ENCODE results near the gene KLK3. TPM values are rescaled to one million over a fixed set of nuclear protein-coding genes. Genes with fewer than 3 reads are reported as not detected.

The KLK3 gene
- not detected for total RNA-seq (2021; ENCODE audit: unreplicated experiment)
- polyA plus RNA-seq (2012): 0.07 TPM in 1 of 2 replicates, not detected in the other
- percentile 23 among the genes with signal in this experiment for Bru-seq, nascent RNA
- percentile 28 among the genes with signal in this experiment for BruChase-seq, experiment 1, labeled RNA remaining after a 6-hour chase
- BruChase-seq, experiment 2, labeled RNA remaining after a 2-hour chase: percentile 25 among the genes with signal in this experiment
- long read RNA-seq: 0 reads

DNA sequence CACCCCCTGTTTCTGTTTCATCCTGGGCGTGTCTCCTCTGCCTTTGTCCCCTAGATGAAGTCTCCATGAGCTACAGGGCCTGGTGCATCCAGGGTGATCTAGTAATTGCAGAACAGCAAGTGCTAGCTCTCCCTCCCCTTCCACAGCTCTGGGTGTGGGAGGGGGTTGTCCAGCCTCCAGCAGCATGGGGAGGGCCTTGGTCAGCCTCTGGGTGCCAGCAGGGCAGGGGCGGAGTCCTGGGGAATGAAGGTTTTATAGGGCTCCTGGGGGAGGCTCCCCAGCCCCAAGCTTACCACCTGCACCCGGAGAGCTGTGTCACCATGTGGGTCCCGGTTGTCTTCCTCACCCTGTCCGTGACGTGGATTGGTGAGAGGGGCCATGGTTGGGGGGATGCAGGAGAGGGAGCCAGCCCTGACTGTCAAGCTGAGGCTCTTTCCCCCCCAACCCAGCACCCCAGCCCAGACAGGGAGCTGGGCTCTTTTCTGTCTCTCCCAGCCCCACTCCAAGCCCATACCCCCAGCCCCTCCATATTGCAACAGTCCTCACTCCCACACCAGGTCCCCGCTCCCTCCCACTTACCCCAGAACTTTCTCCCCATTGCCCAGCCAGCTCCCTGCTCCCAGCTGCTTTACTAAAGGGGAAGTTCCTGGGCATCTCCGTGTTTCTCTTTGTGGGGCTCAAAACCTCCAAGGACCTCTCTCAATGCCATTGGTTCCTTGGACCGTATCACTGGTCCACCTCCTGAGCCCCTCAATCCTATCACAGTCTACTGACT, at the start of gene KLK3:
Gene KLK3 (plus strand): TSS at position 280 of the 775 bp plus-strand sequence. CDS start 41 bp downstream, at position 321.
- RAD21 ChIA-PET (ENCODE audit: low non-redundant PET in 1 of 2, low total read pairs in 2 of 2, uncharacterized antibody in 2 of 2, unreplicated experiment in 2 of 2): no interaction called here
- intact Hi-C loops (cut with micrococcal nuclease): no loop called here

More for the DNA sequence above, at the start of gene KLK3:
- CTCF ChIA-PET: no interaction called here
- no peaks in the 10 kb centered on the region for H3K4me1 ChIP-seq (ENCODE audit: control insufficient read depth in 1 of 2, insufficient read depth in 2 of 2, low read length in 2 of 2)
- BruUV-seq (replicated peaks): no TSS peak
- no peak for TF ChIP-seq JUND (IDR thresholded peaks at IDR 0.05)
- no peak for TF ChIP-seq ELF1 (IDR thresholded peaks at IDR 0.05; ENCODE audit: borderline replicate concordance, low read depth)
- TF ChIP-seq TCF7L2 (IDR thresholded peaks at IDR 0.05; ENCODE audit: borderline replicate concordance, extremely low read depth, insufficient read depth, insufficient read length): no peak
- TF ChIP-seq POLR2AphosphoS5 (IDR thresholded peaks at IDR 0.05; ENCODE audit: low read depth, low read length): no peak
- no peak for TF ChIP-seq POLR2A (IDR thresholded peaks at IDR 0.05; ENCODE audit: borderline replicate concordance, extremely low read depth, insufficient read depth, insufficient read length)
- TF ChIP-seq, protein P1, sequence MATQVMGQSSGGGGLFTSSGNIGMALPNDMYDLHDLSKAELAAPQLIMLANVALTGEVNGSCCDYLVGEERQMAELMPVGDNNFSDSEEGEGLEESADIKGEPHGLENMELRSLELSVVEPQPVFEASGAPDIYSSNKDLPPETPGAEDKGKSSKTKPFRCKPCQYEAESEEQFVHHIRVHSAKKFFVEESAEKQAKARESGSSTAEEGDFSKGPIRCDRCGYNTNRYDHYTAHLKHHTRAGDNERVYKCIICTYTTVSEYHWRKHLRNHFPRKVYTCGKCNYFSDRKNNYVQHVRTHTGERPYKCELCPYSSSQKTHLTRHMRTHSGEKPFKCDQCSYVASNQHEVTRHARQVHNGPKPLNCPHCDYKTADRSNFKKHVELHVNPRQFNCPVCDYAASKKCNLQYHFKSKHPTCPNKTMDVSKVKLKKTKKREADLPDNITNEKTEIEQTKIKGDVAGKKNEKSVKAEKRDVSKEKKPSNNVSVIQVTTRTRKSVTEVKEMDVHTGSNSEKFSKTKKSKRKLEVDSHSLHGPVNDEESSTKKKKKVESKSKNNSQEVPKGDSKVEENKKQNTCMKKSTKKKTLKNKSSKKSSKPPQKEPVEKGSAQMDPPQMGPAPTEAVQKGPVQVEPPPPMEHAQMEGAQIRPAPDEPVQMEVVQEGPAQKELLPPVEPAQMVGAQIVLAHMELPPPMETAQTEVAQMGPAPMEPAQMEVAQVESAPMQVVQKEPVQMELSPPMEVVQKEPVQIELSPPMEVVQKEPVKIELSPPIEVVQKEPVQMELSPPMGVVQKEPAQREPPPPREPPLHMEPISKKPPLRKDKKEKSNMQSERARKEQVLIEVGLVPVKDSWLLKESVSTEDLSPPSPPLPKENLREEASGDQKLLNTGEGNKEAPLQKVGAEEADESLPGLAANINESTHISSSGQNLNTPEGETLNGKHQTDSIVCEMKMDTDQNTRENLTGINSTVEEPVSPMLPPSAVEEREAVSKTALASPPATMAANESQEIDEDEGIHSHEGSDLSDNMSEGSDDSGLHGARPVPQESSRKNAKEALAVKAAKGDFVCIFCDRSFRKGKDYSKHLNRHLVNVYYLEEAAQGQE (IDR thresholded peaks at IDR 0.05; ENCODE audit: low read depth): no peak
- no peak for TF ChIP-seq EGR1 (IDR thresholded peaks at IDR 0.05; ENCODE audit: low read depth)
- no peak for TF ChIP-seq EZH2 (IDR thresholded peaks at IDR 0.05)
- no peak for TF ChIP-seq FOSL1 (IDR thresholded peaks at IDR 0.05; ENCODE audit: low read depth)
- TF ChIP-seq SIN3A (IDR thresholded peaks at IDR 0.05; ENCODE audit: low read depth): no peak
- TF ChIP-seq, protein P2, sequence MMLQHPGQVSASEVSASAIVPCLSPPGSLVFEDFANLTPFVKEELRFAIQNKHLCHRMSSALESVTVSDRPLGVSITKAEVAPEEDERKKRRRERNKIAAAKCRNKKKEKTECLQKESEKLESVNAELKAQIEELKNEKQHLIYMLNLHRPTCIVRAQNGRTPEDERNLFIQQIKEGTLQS (IDR thresholded peaks at IDR 0.05): no peak
- TF ChIP-seq, protein P3, sequence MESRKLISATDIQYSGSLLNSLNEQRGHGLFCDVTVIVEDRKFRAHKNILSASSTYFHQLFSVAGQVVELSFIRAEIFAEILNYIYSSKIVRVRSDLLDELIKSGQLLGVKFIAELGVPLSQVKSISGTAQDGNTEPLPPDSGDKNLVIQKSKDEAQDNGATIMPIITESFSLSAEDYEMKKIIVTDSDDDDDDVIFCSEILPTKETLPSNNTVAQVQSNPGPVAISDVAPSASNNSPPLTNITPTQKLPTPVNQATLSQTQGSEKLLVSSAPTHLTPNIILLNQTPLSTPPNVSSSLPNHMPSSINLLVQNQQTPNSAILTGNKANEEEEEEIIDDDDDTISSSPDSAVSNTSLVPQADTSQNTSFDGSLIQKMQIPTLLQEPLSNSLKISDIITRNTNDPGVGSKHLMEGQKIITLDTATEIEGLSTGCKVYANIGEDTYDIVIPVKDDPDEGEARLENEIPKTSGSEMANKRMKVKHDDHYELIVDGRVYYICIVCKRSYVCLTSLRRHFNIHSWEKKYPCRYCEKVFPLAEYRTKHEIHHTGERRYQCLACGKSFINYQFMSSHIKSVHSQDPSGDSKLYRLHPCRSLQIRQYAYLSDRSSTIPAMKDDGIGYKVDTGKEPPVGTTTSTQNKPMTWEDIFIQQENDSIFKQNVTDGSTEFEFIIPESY (IDR thresholded peaks at IDR 0.05; ENCODE audit: extremely low read depth, insufficient replicate concordance, low read length): no peak
- no peak within 1 kb of the TSS for H3K4me2 ChIP-seq (ENCODE audit: low read length)
- peaks cover 22% of the 10 kb centered on the region; the same call in 1 of the 2 replicates for H3K27me3 ChIP-seq (ENCODE audit: insufficient read depth, low read length)
- no peaks in the 10 kb centered on the region for H3K36me3 ChIP-seq (ENCODE audit: control insufficient read depth in 1 of 2, insufficient read depth in 2 of 2, low read length in 2 of 2)
- no peak within 1 kb of the TSS for H3K4me3 ChIP-seq (replicated peaks in 1 of 2; ENCODE audit: low read depth in 1 of 2, low read length in 2 of 2)
- no peaks in the 10 kb centered on the region for H3K9me3 ChIP-seq (ENCODE audit: control insufficient read depth in 1 of 2, insufficient read depth in 1 of 2, low read depth in 1 of 2, low read length in 2 of 2)
- no peak within 1 kb of the TSS for H2AFZ ChIP-seq (ENCODE audit: low read depth, low read length, poor library complexity, severe bottlenecking)
- POLR2A ChIA-PET: no interaction called here
- H3K27ac ChIP-seq (ENCODE audit: low read depth, low read length): no peak within 1 kb of the TSS
- no peaks in the 10 kb centered on the region for H3K79me2 ChIP-seq (ENCODE audit: insufficient read depth, low read length)
- no peak for ATAC-seq
- H3K9me2 ChIP-seq (ENCODE audit: insufficient read depth): no peaks in the 10 kb centered on the region
- DNase-seq (ENCODE audit: low read depth, low spot score): no peak
- no peaks in the 10 kb centered on the region for H4K20me1 ChIP-seq (ENCODE audit: insufficient read depth)
- no peak within 1 kb of the TSS for H3K9ac ChIP-seq (ENCODE audit: low read length)
